GM12878 (cell line): ENCODE measurements around the gene UBE2E3. TPM values are rescaled to one million over a fixed set of nuclear protein-coding genes. Genes with fewer than 3 reads are reported as not detected.

Source experiments
- ATAC-seq: fragments of 200-7000 bp; cut with Tn5 transposase; 3 replicates; pipeline ENCODE4 v1.9.1; 2020; ENCODE audit warnings: mild to moderate bottlenecking, moderate library complexity
- BruUV-seq: library from RNA; stranded (reverse); fragments of 400-500 nt; replicated peaks from 2 replicates; lab custom pipeline; 2021; lab: Mats Ljungman, UMichigan
- CTCF ChIA-PET: fragments of 300-600 bp; sonication (Branson Sonifier 250); formaldehyde crosslinking; extraction: SDS; loops from one replicate; lab custom pipeline; 2021; ENCODE audit warnings: inconsistent platforms; lab: Yijun Ruan, JAX
- POLR2A ChIA-PET: fragments of 350-600 bp; formaldehyde crosslinking; extraction: SDS; loops from one replicate; lab custom pipeline; 2021; ENCODE audit warnings: inconsistent platforms; lab: Charles Lee
- RAD21 ChIA-PET: fragments of 300-600 bp; sonication (Branson Sonifier 250); formaldehyde crosslinking; loops from one replicate; lab custom pipeline; 2023; ENCODE audit warnings: antibody characterized with exemption; ENCODE audit not compliant: unreplicated experiment; lab: Charles Lee
- SMC1A ChIA-PET: fragments of 300-600 bp; sonication (Branson Sonifier 250); formaldehyde crosslinking; loops from one replicate; lab custom pipeline; 2023; ENCODE audit not compliant: unreplicated experiment, uncharacterized antibody; lab: Charles Lee
- DNase-seq: peaks from one replicate; pipeline ENCODE4 v3.0.0-alpha.2; 2011; ENCODE audit warnings: low read depth, low spot score
- FAIRE-seq: peaks from 3 replicates; lab custom pipeline; 2011; peaks lifted over from hg19 to GRCh38; lab: Jason Lieb, UNC
- H2AFZ ChIP-seq: 2 replicates; pipeline ENCODE4 v1.6.0; 2011; ENCODE audit warnings: low read depth, low read length, control low read depth; ENCODE audit not compliant: control insufficient read depth
- H3K27ac ChIP-seq: 2 replicates; pipeline ENCODE4 v1.5.1; 2011; ENCODE audit warnings: control low read depth; ENCODE audit not compliant: control insufficient read depth, insufficient read depth
- H3K27me3 ChIP-seq, 2 experiments: replicated peaks in 1 of 2; 2 replicates each; pipeline versions ENCODE4 v1.6.0 to v1.6.1; 2011; ENCODE audit warnings: low read length in 1 of 2; ENCODE audit not compliant: control insufficient read depth in 2 of 2, insufficient read depth in 2 of 2
- H3K36me3 ChIP-seq, 2 experiments: 2 replicates each; pipeline ENCODE4 v1.5.1; 2011; ENCODE audit warnings: low read length in 1 of 2; ENCODE audit not compliant: control insufficient read depth in 2 of 2, insufficient read depth in 2 of 2
- H3K4me1 ChIP-seq: 2 replicates; pipeline ENCODE4 v1.6.1; 2011; ENCODE audit warnings: mild to moderate bottlenecking, low read length, moderate library complexity, mixed read lengths; ENCODE audit not compliant: control insufficient read depth, insufficient read depth
- H3K4me2 ChIP-seq: 2 replicates; pipeline ENCODE4 v1.6.0; 2011; ENCODE audit warnings: control low read depth; ENCODE audit not compliant: control insufficient read depth, insufficient read depth
- H3K4me3 ChIP-seq: fragments of 200-600 bp; sonication (generic); 2 replicates; pipeline ENCODE4 v1.5.1; 2016
- H3K79me2 ChIP-seq: 2 replicates; pipeline ENCODE4 v1.6.0; 2011; ENCODE audit warnings: low read length; ENCODE audit not compliant: control insufficient read depth, insufficient read depth
- H3K9ac ChIP-seq: 2 replicates; pipeline ENCODE4 v1.8.0; 2011; ENCODE audit warnings: low read length, control low read depth, mixed read lengths; ENCODE audit not compliant: control insufficient read depth, insufficient read depth
- H3K9me3 ChIP-seq: replicated peaks from 3 replicates; pipeline ENCODE4 v1.5.1; 2011; ENCODE audit warnings: mild to moderate bottlenecking, low read length; ENCODE audit not compliant: control insufficient read depth, insufficient read depth
- H4K20me1 ChIP-seq: 2 replicates; pipeline ENCODE4 v1.6.0; 2011; ENCODE audit not compliant: control insufficient read depth, insufficient read depth
- IKZF2 ChIP-seq, 2 experiments: fragments of 450-650 bp; IDR thresholded peaks; 2 replicates each; pipeline ENCODE4 v1.6.1; 2017; ENCODE audit warnings: mild to moderate bottlenecking in 2 of 2, moderate library complexity in 2 of 2
- JUNB ChIP-seq: IDR thresholded peaks from 2 replicates; pipeline ENCODE4 v1.6.1; 2016; ENCODE audit warnings: antibody characterized with exemption, mild to moderate bottlenecking
- MTA2 ChIP-seq: fragments of 450-650 bp; IDR thresholded peaks from 2 replicates; pipeline ENCODE4 v1.6.1; 2016; ENCODE audit warnings: low read depth, mild to moderate bottlenecking, moderate library complexity
- NFXL1 ChIP-seq: fragments of 450-650 bp; IDR thresholded peaks from 2 replicates; pipeline ENCODE4 v1.6.1; 2017; ENCODE audit warnings: antibody characterized with exemption, mild to moderate bottlenecking, borderline replicate concordance
- RB1 ChIP-seq: fragments of 450-650 bp; formaldehyde crosslinking; IDR thresholded peaks from 2 replicates; pipeline ENCODE4 v1.6.1; 2017; ENCODE audit warnings: mild to moderate bottlenecking, borderline replicate concordance
- RUNX3 ChIP-seq: IDR thresholded peaks from 2 replicates; pipeline ENCODE4 v1.6.1; 2012; ENCODE audit warnings: low read length, inconsistent platforms
- SP1 ChIP-seq: IDR thresholded peaks from one replicate; pipeline ENCODE4 v1.6.1; 2011; ENCODE audit warnings: low read depth, low read length
- TCF7 ChIP-seq: IDR thresholded peaks from 2 replicates; pipeline ENCODE4 v1.6.1; 2014; ENCODE audit warnings: antibody characterized with exemption, borderline replicate concordance
- WGBS: methylation state at CpG from one replicate; pipeline ENCODE4 v1.1.6; 2016; ENCODE audit warnings: low lambda C conversion rate; ENCODE audit not compliant: insufficient replicate concordance, insufficient coverage; ENCODE audit errors: missing lambda C conversion rate; 5-methylcytosine and 5-hydroxymethylcytosine counted together
- in situ Hi-C: fragments of 300-500 bp; cut with MboI; formaldehyde crosslinking; loops from 9 replicates; pipeline ENCODE4 v1.14.3; 2018; ENCODE audit warnings: mixed read lengths
- intact Hi-C: fragments of 100-400 bp; cut with micrococcal nuclease; formaldehyde crosslinking; loops from one replicate; pipeline ENCODE4 v1.14.2; 2022; ENCODE audit not compliant: unreplicated experiment
- polyA plus RNA-seq, 11 experiments: library from polyadenylated mRNA; depleted of rRNA in 4 of 11; unstranded in 6 of 11; stranded (reverse) in 5 of 11; fragments of >200 nt; fragmentation: Nextera tagmentation in 4 of 11; fragmentation: Illumina TruSeq in 1 of 11; extraction: Ambion mirVana in 4 of 11; extraction: Trizol in 1 of 11; gene quantifications; 1 replicate in 1 of 11; 2 replicates in 10 of 11; pipeline versions ENCODE4 v1.2.1 to v1.2.3, GENCODE V29; 2011 to 2016; ENCODE audit warnings: inconsistent platforms in 2 of 11, missing spikeins in 2 of 11, low read depth in 1 of 11
- total RNA-seq, 4 experiments: library from RNA; depleted of rRNA in 3 of 4; stranded (reverse); fragments of >200 nt in 3 of 4; fragmentation: Illumina TruSeq in 1 of 4; extraction: Trizol in 1 of 4; gene quantifications; 2 replicates each; pipeline versions ENCODE4 v1.2.1 to v1.2.3, GENCODE V29; 2013 to 2021
- TF ChIP-seq, protein P1 (sequence below): fragments of 450-650 bp; conservative IDR thresholded peaks from 2 replicates; pipeline ENCODE4 v1.6.1; 2017; ENCODE audit warnings: mild to moderate bottlenecking, moderate library complexity

Gene UBE2E3
- total and polyA plus RNA-seq, 10 of the 15 experiments (the other 5 are each of a cell fraction or from before 2014, with no cell fraction given): 14.9 to 50.0 (median 26.2) TPM

DNA sequence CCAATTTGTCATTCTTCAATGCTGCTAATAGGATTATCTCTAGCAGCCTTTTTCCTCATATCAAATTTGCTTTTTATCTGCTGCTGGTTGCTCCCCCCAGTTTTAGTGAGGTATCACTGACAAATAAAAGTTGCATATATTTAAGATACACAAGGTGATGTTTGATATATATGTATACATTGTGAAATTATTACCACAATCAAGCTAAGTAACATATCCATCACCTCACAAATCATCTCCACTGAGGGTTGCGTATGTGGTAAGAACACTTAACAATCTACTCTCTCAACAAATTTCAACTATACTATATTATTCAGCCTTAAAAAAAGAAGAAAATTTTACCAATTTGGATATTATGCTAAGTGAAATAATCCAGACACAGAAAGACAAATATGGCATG is 30.5 kb upstream of the UBE2E3 start:
- intact Hi-C loops (no loop called here), in situ Hi-C loops (no loop called here)
- Histone ChIP-seq H3K79me2 (no peaks in the 10 kb centered on the region), H3K36me3 (no peaks in the 10 kb centered on the region), H4K20me1 (no peaks in the 10 kb centered on the region), H3K27ac (no peak overlapping the region), H3K4me3 (no peak overlapping the region), H3K4me2 (no peak overlapping the region), H3K9ac (no peak overlapping the region), H2AFZ (no peak overlapping the region), H3K27me3 (no peaks in the 10 kb centered on the region; a peak in 1 of 4 replicates), H3K4me1 (no peaks in the 10 kb centered on the region), H3K9me3 (no peaks in the 10 kb centered on the region)
- ChIA-PET POLR2A (no interaction called here), CTCF (no interaction called here), SMC1A (interaction anchor here (1.3 kb wide), 1 partner anchor 9 kb away, joined by 5 read pairs; no protein-coding TSS in a partner anchor), RAD21 (no interaction called here)
- no peak for ATAC-seq
- TF ChIP-seq RB1: no peak
- TF ChIP-seq, protein P1, sequence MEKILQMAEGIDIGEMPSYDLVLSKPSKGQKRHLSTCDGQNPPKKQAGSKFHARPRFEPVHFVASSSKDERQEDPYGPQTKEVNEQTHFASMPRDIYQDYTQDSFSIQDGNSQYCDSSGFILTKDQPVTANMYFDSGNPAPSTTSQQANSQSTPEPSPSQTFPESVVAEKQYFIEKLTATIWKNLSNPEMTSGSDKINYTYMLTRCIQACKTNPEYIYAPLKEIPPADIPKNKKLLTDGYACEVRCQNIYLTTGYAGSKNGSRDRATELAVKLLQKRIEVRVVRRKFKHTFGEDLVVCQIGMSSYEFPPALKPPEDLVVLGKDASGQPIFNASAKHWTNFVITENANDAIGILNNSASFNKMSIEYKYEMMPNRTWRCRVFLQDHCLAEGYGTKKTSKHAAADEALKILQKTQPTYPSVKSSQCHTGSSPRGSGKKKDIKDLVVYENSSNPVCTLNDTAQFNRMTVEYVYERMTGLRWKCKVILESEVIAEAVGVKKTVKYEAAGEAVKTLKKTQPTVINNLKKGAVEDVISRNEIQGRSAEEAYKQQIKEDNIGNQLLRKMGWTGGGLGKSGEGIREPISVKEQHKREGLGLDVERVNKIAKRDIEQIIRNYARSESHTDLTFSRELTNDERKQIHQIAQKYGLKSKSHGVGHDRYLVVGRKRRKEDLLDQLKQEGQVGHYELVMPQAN: no peak
- TF ChIP-seq NFXL1: no peak
- TF ChIP-seq SP1: no peak
- DNase-seq: no peak
- FAIRE-seq: no peak
- BruUV-seq: no TSS peak
- WGBS: 100% methylated on average over 1 of the region's 1 CpG

GRCh38 chr2:180952082-180952481 is 28.3 kb upstream of the UBE2E3 start:
- Histone ChIP-seq H2AFZ (no peak overlapping the region), H3K27me3 (no peaks in the 10 kb centered on the region; a peak in 1 of 4 replicates), H3K79me2 (no peaks in the 10 kb centered on the region), H3K9ac (no peak overlapping the region), H3K4me2 (0 out of 2 replicates have a peak overlapping the region, but pooled peaks have one; percentile 46), H3K9me3 (no peaks in the 10 kb centered on the region), H3K36me3 (no peaks in the 10 kb centered on the region), H3K27ac (no peak overlapping the region), H3K4me3 (no peak overlapping the region), H3K4me1 (no peaks in the 10 kb centered on the region), H4K20me1 (no peaks in the 10 kb centered on the region)
- ChIA-PET CTCF (no interaction called here), POLR2A (no interaction called here), SMC1A (no interaction called here), RAD21 (no interaction called here)
- in situ Hi-C loops: no loop called here
- intact Hi-C loops: no loop called here
- TF ChIP-seq RUNX3 (peak; percentile 35; the same call in 1 of the 2 replicates), MTA2 (peak; percentile 32; the same call in 1 of the 2 replicates), TCF7 (no peak), IKZF2 (IDR thresholded peaks at IDR 0.05) (peak; percentile 16 to 39; a peak in 1 of 4 replicates), JUNB (0 out of 2 replicates have a peak, but pooled peaks have one; percentile 30)
- no peak for FAIRE-seq
- WGBS: 37% methylated on average over 2 of the region's 2 CpGs
- DNase-seq: no peak
- ATAC-seq: peak; percentile 32; the same call in 2 of the 3 replicates
- no TSS peak for BruUV-seq
